ENCODE results near the gene RTN4RL1.

The RTN4RL1 gene

DNA sequence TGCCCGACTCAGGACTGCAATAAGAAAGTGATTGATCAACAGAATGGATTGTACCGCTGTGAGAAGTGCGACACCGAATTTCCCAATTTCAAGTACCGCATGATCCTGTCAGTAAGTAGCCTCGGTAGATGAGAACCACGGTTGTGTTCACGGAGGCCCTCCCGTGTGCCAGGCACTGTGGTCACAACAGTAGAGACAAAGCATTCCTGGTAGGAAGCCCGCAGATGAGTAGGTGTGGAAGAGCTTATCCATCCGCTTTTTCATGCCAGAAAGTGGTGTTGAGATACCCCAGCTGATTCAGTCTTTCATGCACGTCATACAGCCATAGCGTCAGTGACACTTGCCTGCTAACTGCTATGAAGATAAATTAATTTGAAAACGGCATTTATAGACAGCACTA is 136.4 kb downstream of the RTN4RL1 start:
- FAIRE-seq, result no peak
